SK-N-SH (cell line): ENCODE data around the gene SPACA6. TPM values are rescaled to one million over a fixed set of nuclear protein-coding genes. Genes with fewer than 3 reads are reported as not detected.
A peak's percentile ranks its signal among the peaks of the same experiment; 100 is the strongest.

Experiments
- CTCF ChIA-PET: fragments of 300-600, 350-600 bp; formaldehyde crosslinking; extraction: SDS; loops from one replicate; lab custom pipeline; 2021; lab: Yijun Ruan, JAX
- POLR2A ChIA-PET: fragments of 350-600 bp; sonication (Branson Sonifier 250); formaldehyde crosslinking; extraction: SDS; loops from one replicate; lab custom pipeline; 2020; ENCODE audit warnings: antibody characterized with exemption, inconsistent platforms; lab: Yijun Ruan, JAX
- DNase-seq: peaks from one replicate; pipeline ENCODE4 v3.0.0; 2012
- H2AFZ ChIP-seq: fragments of 200-600 bp; sonication (generic); 2 replicates; pipeline ENCODE4 v1.8.1; 2016; ENCODE audit warnings: antibody characterized with exemption, mild to moderate bottlenecking, low read depth
- H3F3A ChIP-seq: fragments of 200-600 bp; sonication (generic); replicated peaks from 2 replicates; pipeline ENCODE3; 2016; ENCODE audit warnings: antibody characterized with exemption, mild to moderate bottlenecking; ENCODE audit not compliant: insufficient read depth
- H3K27ac ChIP-seq, 2 experiments: fragments of 200-500 bp in 1 of 2; fragments of 200-600 bp in 1 of 2; sonication (Bioruptor generic) in 1 of 2; sonication (generic), shearing (Covaris generic) in 1 of 2; 2 replicates each; pipeline versions ENCODE4 v1.5.1 to v1.6.1; 2014 to 2016; ENCODE audit warnings: low read depth in 2 of 2, inconsistent platforms in 1 of 2, low read length in 1 of 2, mild to moderate bottlenecking in 1 of 2, mixed read lengths in 1 of 2
- H3K27me3 ChIP-seq: fragments of 200-600 bp; sonication (generic), shearing (Covaris generic); 2 replicates; pipeline ENCODE4 v1.6.1; 2016; ENCODE audit warnings: mixed run types; ENCODE audit not compliant: insufficient read depth
- H3K36me3 ChIP-seq, 2 experiments: fragments of 200-500 bp in 1 of 2; fragments of 200-600 bp in 1 of 2; sonication (Bioruptor generic) in 1 of 2; sonication (generic) in 1 of 2; replicated peaks in 1 of 2; 2 replicates each; pipeline versions ENCODE3 to v1.5.1; 2014 to 2016; ENCODE audit warnings: low read length in 1 of 2, mild to moderate bottlenecking in 1 of 2; ENCODE audit not compliant: insufficient read depth in 2 of 2, control insufficient read depth in 1 of 2
- H3K4me1 ChIP-seq, 2 experiments: fragments of 200-500 bp in 1 of 2; fragments of 200-600 bp in 1 of 2; sonication (Bioruptor generic) in 1 of 2; sonication (generic), shearing (Covaris generic) in 1 of 2; 2 replicates each; pipeline versions ENCODE4 v1.5.1 to v1.6.1; 2014 to 2016; ENCODE audit warnings: low read depth in 1 of 2, low read length in 1 of 2, mixed run types in 1 of 2; ENCODE audit not compliant: insufficient read depth in 2 of 2, control insufficient read depth in 1 of 2
- H3K4me2 ChIP-seq: fragments of 200-600 bp; sonication (generic), shearing (Covaris generic); 2 replicates; pipeline ENCODE4 v1.6.1; 2017; ENCODE audit warnings: mixed run types
- H3K4me3 ChIP-seq, 2 experiments: fragments of 200-500 bp in 1 of 2; fragments of 200-600 bp in 1 of 2; sonication (Bioruptor generic) in 1 of 2; sonication (generic), shearing (Covaris generic) in 1 of 2; 2 replicates each; pipeline versions ENCODE4 v1.5.1 to v1.8.1; 2014 to 2016; ENCODE audit warnings: low read depth in 2 of 2, inconsistent platforms in 1 of 2, low read length in 1 of 2, mild to moderate bottlenecking in 1 of 2, mixed read lengths in 1 of 2, moderate library complexity in 1 of 2
- H3K79me2 ChIP-seq: fragments of 200-600 bp; sonication (generic); 2 replicates; pipeline ENCODE4 v1.8.1; 2017; ENCODE audit warnings: mild to moderate bottlenecking; ENCODE audit not compliant: insufficient read depth
- H3K9ac ChIP-seq: fragments of 200-600 bp; sonication (generic); 2 replicates; pipeline ENCODE4 v1.6.1; 2017; ENCODE audit warnings: mixed run types
- H3K9me2 ChIP-seq: fragments of 200-600 bp; sonication (generic); 2 replicates; pipeline ENCODE4 v1.6.1; 2017; ENCODE audit warnings: mixed run types
- H3K9me3 ChIP-seq: fragments of 200-600 bp; sonication (generic); 2 replicates; pipeline ENCODE4 v1.6.1; 2017; ENCODE audit warnings: mixed run types, mild to moderate bottlenecking, moderate library complexity
- H4K20me1 ChIP-seq: fragments of 200-600 bp; sonication (generic); 2 replicates; pipeline ENCODE4 v1.6.1; 2017; ENCODE audit warnings: mild to moderate bottlenecking, mixed run types; ENCODE audit not compliant: insufficient read depth
- EP300 ChIP-seq, 2 experiments: IDR thresholded peaks; 2 replicates each; pipeline versions ENCODE4 v1.4.0 to v1.6.1; 2012; ENCODE audit warnings: borderline replicate concordance in 1 of 2, low read depth in 1 of 2, low read length in 1 of 2
- EZH2phosphoT487 ChIP-seq: fragments of 200-600 bp; sonication (generic); IDR thresholded peaks from 2 replicates; pipeline ENCODE4 v1.6.1; 2017; ENCODE audit warnings: low read depth, mixed run types, mild to moderate bottlenecking, antibody characterized with exemption, moderate library complexity, borderline replicate concordance
- FOSL2 ChIP-seq: IDR thresholded peaks from 2 replicates; pipeline ENCODE4 v1.4.0; 2012; ENCODE audit warnings: low read depth, mild to moderate bottlenecking, moderate library complexity, borderline replicate concordance
- FOXJ3 ChIP-seq: sonication (generic); formaldehyde crosslinking; IDR thresholded peaks from 2 replicates; pipeline ENCODE4 v1.5.1; 2020; ENCODE audit warnings: mild to moderate bottlenecking, missing genetic modification reagents
- FOXM1 ChIP-seq: IDR thresholded peaks from 2 replicates; pipeline ENCODE4 v1.4.0; 2012; ENCODE audit warnings: low read depth, mild to moderate bottlenecking
- GABPA ChIP-seq: IDR thresholded peaks from 2 replicates; pipeline ENCODE4 v1.4.0; 2012; ENCODE audit warnings: low read depth, mild to moderate bottlenecking
- GATA2 ChIP-seq: sonication (generic); formaldehyde crosslinking; IDR thresholded peaks from 2 replicates; pipeline ENCODE4 v1.5.0; 2020; ENCODE audit warnings: mild to moderate bottlenecking, missing genetic modification reagents
- JUND ChIP-seq: IDR thresholded peaks from 2 replicates; pipeline ENCODE4 v1.4.0; 2012
- MAX ChIP-seq: IDR thresholded peaks from 2 replicates; pipeline ENCODE4 v1.4.0; 2012; ENCODE audit warnings: low read depth
- MXI1 ChIP-seq: IDR thresholded peaks from 2 replicates; pipeline ENCODE4 v1.6.1; 2012; ENCODE audit warnings: mild to moderate bottlenecking, low read depth, low read length, improper control_type of control experiment
- NRF1 ChIP-seq: IDR thresholded peaks from 2 replicates; pipeline ENCODE4 v1.6.1; 2012; ENCODE audit warnings: low read depth, mild to moderate bottlenecking, low read length
- RAD21 ChIP-seq: IDR thresholded peaks from 2 replicates; pipeline ENCODE4 v1.6.1; 2012; ENCODE audit warnings: mild to moderate bottlenecking, low read length
- RCOR1 ChIP-seq: fragments of 150-350 bp; IDR thresholded peaks from 2 replicates; pipeline ENCODE4 v1.6.1; 2017; ENCODE audit warnings: antibody characterized with exemption, low read length
- RFX5 ChIP-seq: IDR thresholded peaks from 2 replicates; pipeline ENCODE4 v1.6.1; 2012; ENCODE audit warnings: mild to moderate bottlenecking, improper control_type of control experiment, low read length
- TAF1 ChIP-seq: IDR thresholded peaks from 2 replicates; pipeline ENCODE4 v1.6.1; 2012; ENCODE audit warnings: low read depth, mild to moderate bottlenecking, low read length, moderate library complexity, borderline replicate concordance
- TCF12 ChIP-seq: IDR thresholded peaks from 2 replicates; pipeline ENCODE4 v1.4.0; 2012
- TEAD4 ChIP-seq: IDR thresholded peaks from 2 replicates; pipeline ENCODE4 v1.4.0; 2012; ENCODE audit warnings: mild to moderate bottlenecking, borderline replicate concordance; ENCODE audit not compliant: insufficient read depth
- USF1 ChIP-seq: IDR thresholded peaks from 2 replicates; pipeline ENCODE4 v1.4.0; 2012; ENCODE audit warnings: low read depth, borderline replicate concordance
- WGBS: methylation state at CpG from one replicate; pipeline ENCODE4 v1.1.6; 2017; ENCODE audit warnings: low lambda C conversion rate; 5-methylcytosine and 5-hydroxymethylcytosine counted together
- polyA plus RNA-seq, 3 experiments: library from polyadenylated mRNA; depleted of rRNA; stranded (reverse); fragments of >200 nt; gene quantifications; 2 replicates each; pipeline ENCODE4 v1.2.3, GENCODE V29; 2012

SPACA6 gene
- polyA plus RNA-seq, 1 of the 3 experiments (the other 2 are of a cell fraction): 15.8 TPM

GRCh38 chr19:51694318-51695085 lies 1.4 kb downstream of the SPACA6 start:
- Histone ChIP-seq H3K4me2 (no peak overlapping the region), H2AFZ (no peak overlapping the region), H3K27me3 (no peaks in the 10 kb centered on the region), H3K4me1 (peaks cover 5 to 13% of the 10 kb centered on the region in 2 experiments; a peak in 2 of 4 replicates)
- TF ChIP-seq EP300 (IDR thresholded peaks at IDR 0.05; ENCODE audit: borderline replicate concordance in 1 of 2, low read depth in 1 of 2, low read length in 1 of 2) (no peak), TEAD4 (no peak), FOXM1 (no peak), MAX (no peak), USF1 (no peak), GATA2 (CRISPR knock-in tag) (no peak), RFX5 (no peak), JUND (no peak), FOXJ3 (CRISPR knock-in tag) (no peak), TAF1 (no peak), TCF12 (no peak), GABPA (no peak), FOSL2 (no peak), MXI1 (no peak)
- TF ChIP-seq, all 33 proteins: peak for 0
- Histone ChIP-seq H3K27ac (no peak overlapping the region), H4K20me1 (peaks cover 83% of the 10 kb centered on the region), H3K9ac (no peak overlapping the region), H3K4me3 (no peak overlapping the region), H3K36me3 (peaks cover 36 to 48% of the 10 kb centered on the region in 2 experiments), H3K9me2 (no peaks in the 10 kb centered on the region), H3K9me3 (no peaks in the 10 kb centered on the region), H3F3A (peaks cover 21% of the 10 kb centered on the region), H3K79me2 (peaks cover 98% of the 10 kb centered on the region)
- ChIA-PET POLR2A (interaction anchor here (0.6 kb wide), 1 partner anchor 10 kb away, joined by 3 read pairs; no protein-coding TSS in a partner anchor), CTCF (no interaction called here)
- DNase-seq: peak; percentile 2
- WGBS: 86% methylated on average over 8 of the region's 10 CpGs

GRCh38 chr19:51695088-51695487 lies 2.0 kb downstream of the SPACA6 start:
- Histone ChIP-seq H3K36me3 (peaks cover 40 to 49% of the 10 kb centered on the region in 2 experiments), H3F3A (peaks cover 26% of the 10 kb centered on the region), H2AFZ (no peak overlapping the region), H3K9ac (no peak overlapping the region), H3K79me2 (peaks cover 95% of the 10 kb centered on the region), H3K4me3 (no peak overlapping the region), H4K20me1 (peaks cover 88% of the 10 kb centered on the region), H3K27me3 (no peaks in the 10 kb centered on the region), H3K9me3 (no peaks in the 10 kb centered on the region), H3K4me1 (peaks cover 5 to 13% of the 10 kb centered on the region in 2 experiments; a peak in 2 of 4 replicates), H3K27ac (no peak overlapping the region), H3K9me2 (no peaks in the 10 kb centered on the region), H3K4me2 (no peak overlapping the region)
- POLR2A ChIA-PET: no interaction called here
- TF ChIP-seq GATA2 (CRISPR knock-in tag) (no peak), TEAD4 (no peak), NRF1 (no peak), EZH2phosphoT487 (no peak), RCOR1 (no peak), RAD21 (no peak), FOXJ3 (CRISPR knock-in tag) (no peak), TCF12 (no peak), FOSL2 (no peak)
- 97% methylated on average over 5 of the region's 9 CpGs for WGBS
- CTCF ChIA-PET: interaction anchor here (1.0 kb wide), 1 partner anchor 11 kb away, joined by 3 read pairs; no protein-coding TSS in a partner anchor
- peak; percentile 1 for DNase-seq
